Measurements from ENCODE around the gene TUBA1A.
"Not testable (repeated sequence)": the region's sequence is repeated elsewhere in the genome, so short reads cannot be mapped to it uniquely, and the experiment has no call there.

The TUBA1A gene

DNA sequence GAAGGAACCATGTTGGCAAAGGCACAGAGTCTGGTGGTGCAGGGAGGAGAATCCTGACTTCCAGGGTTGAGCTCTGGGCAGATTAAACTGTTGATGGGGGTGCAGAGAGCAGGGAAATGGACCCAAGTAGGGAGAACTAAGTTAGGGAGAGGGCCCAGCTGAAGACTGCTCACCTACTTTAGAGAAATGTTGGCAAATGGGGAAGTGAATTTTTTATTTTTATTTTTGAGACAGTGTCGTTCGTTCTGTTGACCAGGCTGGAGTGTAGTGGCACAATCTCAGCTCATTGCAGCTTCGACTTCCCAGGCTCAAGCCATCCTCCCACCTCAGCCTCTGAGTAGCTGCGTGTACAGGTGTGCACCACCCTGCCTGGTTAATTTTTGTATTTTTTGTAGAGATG is 32.1 kb upstream of the TUBA1A start:
- in situ Hi-C loops (cut with MboI; ENCODE audit: low pct_unique_long_range_greater_than_20kb, low sequenced_read_pairs, unreplicated experiment) = no loop called here
- no peak for TF ChIP-seq CTCF (IDR thresholded peaks at IDR 0.05; ENCODE audit: extremely low read depth, insufficient read depth, missing control alignments)

DNA sequence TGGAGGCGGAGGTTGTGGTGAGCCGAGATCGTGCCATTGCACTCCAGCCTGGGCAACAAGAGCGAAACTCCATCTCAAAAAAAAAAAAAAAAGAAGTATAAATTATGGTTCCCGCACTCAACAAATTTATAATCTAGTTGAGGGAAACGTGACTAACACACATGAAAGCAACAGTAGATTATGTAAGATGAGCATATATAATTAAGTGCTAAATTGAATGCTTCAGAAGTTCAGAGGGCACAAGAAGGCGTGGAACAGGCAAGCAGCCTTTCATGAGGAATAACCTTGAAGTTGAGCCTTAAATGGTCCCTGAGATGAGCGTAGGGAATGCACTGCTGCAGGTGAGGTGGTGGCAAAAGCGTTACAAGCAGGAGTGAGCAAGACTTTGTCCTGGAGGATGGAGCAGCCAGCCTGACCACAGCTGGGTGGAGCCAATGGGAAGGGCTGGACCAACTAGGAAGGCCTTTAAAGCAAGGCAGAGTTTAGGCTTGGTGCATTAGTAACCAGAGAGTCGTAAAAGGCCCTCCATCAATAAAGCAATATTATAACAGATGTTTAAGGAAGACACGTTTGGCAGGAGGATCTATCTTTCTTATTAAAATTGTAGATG is 30.6 kb upstream of the TUBA1A start:
- TF ChIP-seq CTCF (IDR thresholded peaks at IDR 0.05; ENCODE audit: extremely low read depth, insufficient read depth, missing control alignments) = no peak
- no peak for DNase-seq (ENCODE audit: low spot score)
- in situ Hi-C loops (cut with MboI; ENCODE audit: low pct_unique_long_range_greater_than_20kb, low sequenced_read_pairs, unreplicated experiment) = no loop called here

More for the DNA sequence above, 32.1 kb upstream of the TUBA1A start:
- no peak for DNase-seq (ENCODE audit: low spot score)

DNA sequence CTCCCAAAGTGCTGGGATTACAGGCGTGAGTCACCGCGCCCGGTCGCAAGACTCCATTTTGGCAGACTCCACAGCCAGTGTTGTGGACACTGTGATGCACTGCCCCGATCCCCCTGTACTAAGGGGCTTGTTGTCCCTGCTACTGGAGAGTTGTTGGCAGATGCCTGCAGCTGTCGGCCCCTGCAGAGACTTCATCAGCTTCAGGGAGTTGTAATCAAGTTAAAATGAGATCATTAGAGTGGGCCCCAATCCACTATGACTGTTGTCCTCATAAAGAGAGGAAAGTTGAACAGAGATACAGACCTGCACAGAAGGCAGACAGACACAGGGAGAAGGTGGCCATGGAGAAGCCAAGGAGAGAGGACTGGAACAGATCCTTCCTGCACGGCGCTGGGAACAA is 23.7 kb upstream of the TUBA1A start:
- in situ Hi-C loops (cut with MboI; ENCODE audit: low pct_unique_long_range_greater_than_20kb, low sequenced_read_pairs, unreplicated experiment) = no loop called here

GRCh38 chr12:49210703-49211102 is 21.8 kb upstream of the TUBA1A start:
- in situ Hi-C loops (cut with MboI; ENCODE audit: low pct_unique_long_range_greater_than_20kb, low sequenced_read_pairs, unreplicated experiment); DNase-seq (ENCODE audit: low spot score): not testable (repeated sequence)

More for the DNA sequence above, 23.7 kb upstream of the TUBA1A start:
- TF ChIP-seq CTCF (IDR thresholded peaks at IDR 0.05; ENCODE audit: extremely low read depth, insufficient read depth, missing control alignments) = no peak
- DNase-seq (ENCODE audit: low spot score) = no peak

- in situ Hi-C loops (cut with MboI; ENCODE audit: low pct_unique_long_range_greater_than_20kb, low sequenced_read_pairs, unreplicated experiment) = no loop called here
- no peak for TF ChIP-seq CTCF (IDR thresholded peaks at IDR 0.05; ENCODE audit: extremely low read depth, insufficient read depth, missing control alignments)
Observed at GRCh38 chr12:49208676-49209075, 19.8 kb upstream of the TUBA1A start.

DNA sequence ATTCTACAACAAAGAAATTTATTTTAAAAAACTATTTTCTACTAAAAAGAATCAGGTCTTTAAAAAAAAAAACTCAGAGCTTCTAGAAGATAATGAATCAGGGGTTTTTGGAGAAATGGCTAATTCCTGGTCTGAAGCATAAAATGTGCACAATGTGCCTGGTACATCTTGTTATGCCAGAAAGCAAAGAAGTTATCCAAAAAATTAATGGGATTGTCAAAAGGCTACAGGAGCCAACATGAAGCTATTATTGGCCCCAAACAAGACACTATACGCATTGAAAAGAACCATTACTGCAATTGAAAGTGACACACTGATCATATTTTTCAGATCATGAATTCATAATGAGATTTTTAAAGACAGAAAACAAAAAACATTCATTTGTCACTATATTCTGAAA is 19.3 kb upstream of the TUBA1A start:
- no peak for TF ChIP-seq CTCF (IDR thresholded peaks at IDR 0.05; ENCODE audit: extremely low read depth, insufficient read depth, missing control alignments)
- no peak for DNase-seq (ENCODE audit: low spot score)
- in situ Hi-C loops (cut with MboI; ENCODE audit: low pct_unique_long_range_greater_than_20kb, low sequenced_read_pairs, unreplicated experiment) = no loop called here

More at GRCh38 chr12:49208676-49209075, 19.8 kb upstream of the TUBA1A start:
- DNase-seq (ENCODE audit: low spot score) = no peak

DNA sequence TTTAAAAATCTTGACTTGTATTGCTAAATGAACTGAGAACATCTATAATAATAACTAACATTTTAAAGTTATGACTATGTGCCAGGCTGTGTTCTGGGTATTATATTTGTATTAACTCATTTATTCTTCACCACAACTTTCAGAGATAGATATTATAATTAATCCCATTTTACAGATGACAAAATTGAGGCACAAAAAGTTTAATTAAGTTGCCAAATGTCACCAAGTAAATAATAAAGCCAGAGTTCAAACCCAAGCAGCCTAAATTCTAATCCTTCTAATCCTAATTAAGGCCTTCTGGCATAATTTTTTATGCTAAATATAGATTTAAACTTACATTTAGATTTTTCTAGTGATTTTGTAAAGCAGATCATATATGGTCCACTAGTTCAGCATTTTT is 17.5 kb upstream of the TUBA1A start:
- in situ Hi-C loops (cut with MboI; ENCODE audit: low pct_unique_long_range_greater_than_20kb, low sequenced_read_pairs, unreplicated experiment) = no loop called here
- TF ChIP-seq CTCF (IDR thresholded peaks at IDR 0.05; ENCODE audit: extremely low read depth, insufficient read depth, missing control alignments) = no peak
- DNase-seq (ENCODE audit: low spot score) = no peak

Measured in GM13977 (cell line).